Endothelial cell (in vitro differentiated cells): ENCODE data around the gene JUN. TPM values are rescaled to one million over a fixed set of nuclear protein-coding genes. Genes with fewer than 3 reads are reported as not detected.

Source experiments
- DNase-seq: peaks from one replicate; pipeline ENCODE4 v3.0.0; 2021; ENCODE audit warnings: low spot score
- H3K27ac Mint-ChIP-seq: one replicate; pipeline ENCODE4 v1.8.0; 2021; ENCODE audit warnings: mixed read lengths, inconsistent platforms; ENCODE audit not compliant: unreplicated experiment
- H3K27me3 Mint-ChIP-seq: one replicate; pipeline ENCODE4 v1.8.0; 2021; ENCODE audit warnings: mild to moderate bottlenecking, moderate library complexity, mixed read lengths, inconsistent platforms; ENCODE audit not compliant: unreplicated experiment
- H3K36me3 Mint-ChIP-seq: one replicate; pipeline ENCODE4 v1.8.0; 2021; ENCODE audit warnings: mild to moderate bottlenecking, low read depth, mixed read lengths, inconsistent platforms; ENCODE audit not compliant: unreplicated experiment
- H3K4me1 Mint-ChIP-seq: one replicate; pipeline ENCODE4 v1.8.0; 2021; ENCODE audit warnings: mild to moderate bottlenecking, mixed read lengths, inconsistent platforms; ENCODE audit not compliant: unreplicated experiment
- H3K4me3 Mint-ChIP-seq: one replicate; pipeline ENCODE4 v1.8.0; 2021; ENCODE audit warnings: mild to moderate bottlenecking, mixed read lengths, inconsistent platforms; ENCODE audit not compliant: unreplicated experiment
- H3K9me3 Mint-ChIP-seq: one replicate; pipeline ENCODE4 v1.8.0; 2021; ENCODE audit warnings: mixed read lengths, inconsistent platforms; ENCODE audit not compliant: unreplicated experiment
- CTCF ChIP-seq: fragments of 200-600 bp; sonication (generic); IDR thresholded peaks from one replicate; pipeline ENCODE4 v1.5.0; 2021; ENCODE audit warnings: antibody characterized with exemption; ENCODE audit not compliant: unreplicated experiment
- total RNA-seq: library from RNA; stranded (reverse); fragmentation: NEBNext Ultra II Directional; extraction: Animal tissue kit (Norgen Biotek cat#: 25700); gene quantifications from one replicate; pipeline ENCODE4 v1.2.1, GENCODE V29; 2021; ENCODE audit not compliant: unreplicated experiment

JUN gene
- total RNA-seq, 1 donor from 2014 or later = 56.3 TPM

- peaks cover 2% of the 10 kb centered on the region for H3K27me3 Mint-ChIP-seq
- no peak for DNase-seq
- H3K36me3 Mint-ChIP-seq = no peaks in the 10 kb centered on the region
- H3K4me3 Mint-ChIP-seq = no peak overlapping the region
- H3K9me3 Mint-ChIP-seq = no peaks in the 10 kb centered on the region
- no peak for TF ChIP-seq CTCF
- H3K27ac Mint-ChIP-seq = no peak overlapping the region
- H3K4me1 Mint-ChIP-seq = no peaks in the 10 kb centered on the region
These were observed 37.1 kb downstream of the JUN start for GRCh38 chr1:58746757-58747156.

- Mint-ChIP-seq H3K36me3 (no peaks in the 10 kb centered on the region), H3K9me3 (no peaks in the 10 kb centered on the region), H3K4me1 (no peaks in the 10 kb centered on the region), H3K27me3 (peaks cover 2% of the 10 kb centered on the region), H3K27ac (no peak overlapping the region), H3K4me3 (no peak overlapping the region)
- no peak for TF ChIP-seq CTCF
- DNase-seq = no peak
These were observed 37.7 kb downstream of the JUN start for GRCh38 chr1:58746182-58746581.

- no peaks in the 10 kb centered on the region for H3K9me3 Mint-ChIP-seq
- TF ChIP-seq CTCF = no peak
- H3K27ac Mint-ChIP-seq = no peak overlapping the region
- H3K4me1 Mint-ChIP-seq = no peaks in the 10 kb centered on the region
- H3K36me3 Mint-ChIP-seq = no peaks in the 10 kb centered on the region
- H3K27me3 Mint-ChIP-seq = peaks cover 2% of the 10 kb centered on the region
- no peak for DNase-seq
- H3K4me3 Mint-ChIP-seq = no peak overlapping the region
These were observed 38.2 kb downstream of the JUN start for GRCh38 chr1:58745666-58746065.

GRCh38 chr1:58745117-58745516 lies 38.7 kb downstream of the JUN start:
- Mint-ChIP-seq H3K4me1 (no peaks in the 10 kb centered on the region), H3K9me3 (no peaks in the 10 kb centered on the region), H3K36me3 (no peaks in the 10 kb centered on the region), H3K27ac (no peak overlapping the region), H3K27me3 (peaks cover 2% of the 10 kb centered on the region), H3K4me3 (no peak overlapping the region)
- no peak for TF ChIP-seq CTCF
- DNase-seq = no peak

GRCh38 chr1:58741678-58742553 lies 41.9 kb downstream of the JUN start:
- Mint-ChIP-seq H3K27ac (no peak overlapping the region), H3K9me3 (no peaks in the 10 kb centered on the region), H3K27me3 (peaks cover 2% of the 10 kb centered on the region), H3K4me3 (no peak overlapping the region), H3K4me1 (peaks cover 2% of the 10 kb centered on the region), H3K36me3 (no peaks in the 10 kb centered on the region)
- no peak for DNase-seq
- no peak for TF ChIP-seq CTCF
